ENCODE measurements around the gene GNAL.

The GNAL gene

GRCh38 chr18:11700876-11701275, 11.8 kb downstream of the GNAL start:
- Histone ChIP-seq H3K4me3 (ENCODE audit: insufficient read depth, low read length, poor library complexity, severe bottlenecking) (no peak overlapping the region), H4K20me1 (ENCODE audit: low read depth, low read length) (no peaks in the 10 kb centered on the region), H3K9me2 (replicated peaks; ENCODE audit: insufficient read depth, low read length) (no peaks in the 10 kb centered on the region), H3K27me3 (ENCODE audit: low read length) (no peaks in the 10 kb centered on the region), H3K79me2 (ENCODE audit: insufficient read depth, low read length) (no peaks in the 10 kb centered on the region), H3K9ac (ENCODE audit: low read length) (no peak overlapping the region), H3K27ac (ENCODE audit: low read depth, low read length) (no peak overlapping the region), H3K9me3 (ENCODE audit: insufficient read depth, low read length) (no peaks in the 10 kb centered on the region), H3F3A (ENCODE audit: insufficient read depth) (no peaks in the 10 kb centered on the region), H3K4me2 (ENCODE audit: low read depth, low read length, poor library complexity, severe bottlenecking) (no peak overlapping the region), H3K36me3 (ENCODE audit: low read length) (no peaks in the 10 kb centered on the region), H2AFZ (ENCODE audit: low read depth, low read length, severe bottlenecking) (no peak overlapping the region)
- no peak for TF ChIP-seq EZH2phosphoT487 (conservative IDR thresholded peaks at IDR 0.05; ENCODE audit: low read length)
- TF ChIP-seq, protein P1, sequence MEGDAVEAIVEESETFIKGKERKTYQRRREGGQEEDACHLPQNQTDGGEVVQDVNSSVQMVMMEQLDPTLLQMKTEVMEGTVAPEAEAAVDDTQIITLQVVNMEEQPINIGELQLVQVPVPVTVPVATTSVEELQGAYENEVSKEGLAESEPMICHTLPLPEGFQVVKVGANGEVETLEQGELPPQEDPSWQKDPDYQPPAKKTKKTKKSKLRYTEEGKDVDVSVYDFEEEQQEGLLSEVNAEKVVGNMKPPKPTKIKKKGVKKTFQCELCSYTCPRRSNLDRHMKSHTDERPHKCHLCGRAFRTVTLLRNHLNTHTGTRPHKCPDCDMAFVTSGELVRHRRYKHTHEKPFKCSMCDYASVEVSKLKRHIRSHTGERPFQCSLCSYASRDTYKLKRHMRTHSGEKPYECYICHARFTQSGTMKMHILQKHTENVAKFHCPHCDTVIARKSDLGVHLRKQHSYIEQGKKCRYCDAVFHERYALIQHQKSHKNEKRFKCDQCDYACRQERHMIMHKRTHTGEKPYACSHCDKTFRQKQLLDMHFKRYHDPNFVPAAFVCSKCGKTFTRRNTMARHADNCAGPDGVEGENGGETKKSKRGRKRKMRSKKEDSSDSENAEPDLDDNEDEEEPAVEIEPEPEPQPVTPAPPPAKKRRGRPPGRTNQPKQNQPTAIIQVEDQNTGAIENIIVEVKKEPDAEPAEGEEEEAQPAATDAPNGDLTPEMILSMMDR (IDR thresholded peaks at IDR 0.05; ENCODE audit: insufficient read depth, low read length, poor library complexity, severe bottlenecking), result no peak

DNA sequence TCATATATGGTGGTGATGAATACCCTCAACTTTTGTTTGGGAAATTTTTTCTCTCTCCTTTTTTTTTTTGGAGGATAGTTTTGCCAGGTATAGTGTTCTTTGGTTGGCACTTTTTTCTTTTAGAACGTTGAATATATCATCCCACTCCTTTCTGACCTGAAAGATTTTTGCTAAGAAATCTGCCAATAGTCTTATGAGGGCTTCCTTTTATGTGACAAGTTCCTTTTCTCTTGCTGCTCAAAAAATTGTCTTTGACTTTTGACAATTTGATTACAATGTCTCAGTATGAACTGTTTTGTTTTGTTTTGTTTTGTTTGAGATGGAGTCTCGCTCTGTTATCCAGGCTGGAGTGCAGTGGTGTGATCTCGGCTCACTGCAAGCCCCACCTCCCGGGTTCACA, 21.5 kb downstream of the GNAL start:
- Histone ChIP-seq H3K9me2 (replicated peaks; ENCODE audit: insufficient read depth, low read length) (no peaks in the 10 kb centered on the region), H3K9ac (ENCODE audit: low read length) (no peak overlapping the region)
- TF ChIP-seq EZH2phosphoT487 (conservative IDR thresholded peaks at IDR 0.05; ENCODE audit: low read length), result no peak
- TF ChIP-seq, protein P1 (IDR thresholded peaks at IDR 0.05; ENCODE audit: insufficient read depth, low read length, poor library complexity, severe bottlenecking), result no peak

GRCh38 chr18:11713756-11714155, 24.7 kb downstream of the GNAL start:
- H3K9ac ChIP-seq (ENCODE audit: low read length), result no peak overlapping the region
- TF ChIP-seq, protein P1 (IDR thresholded peaks at IDR 0.05; ENCODE audit: insufficient read depth, low read length, poor library complexity, severe bottlenecking), result no peak
- no peak for TF ChIP-seq EZH2phosphoT487 (conservative IDR thresholded peaks at IDR 0.05; ENCODE audit: low read length)
- H3K79me2 ChIP-seq (ENCODE audit: insufficient read depth, low read length), result no peaks in the 10 kb centered on the region

More for the DNA sequence above, 21.5 kb downstream of the GNAL start:
- H3K27me3 ChIP-seq (ENCODE audit: low read length), result no peaks in the 10 kb centered on the region
- H3K36me3 ChIP-seq (ENCODE audit: low read length), result no peaks in the 10 kb centered on the region
- H3F3A ChIP-seq (ENCODE audit: insufficient read depth), result no peaks in the 10 kb centered on the region
- H3K9me3 ChIP-seq (ENCODE audit: insufficient read depth, low read length), result no peaks in the 10 kb centered on the region
- H3K79me2 ChIP-seq (ENCODE audit: insufficient read depth, low read length), result no peaks in the 10 kb centered on the region
- no peak overlapping the region for H3K4me2 ChIP-seq (ENCODE audit: low read depth, low read length, poor library complexity, severe bottlenecking)
- no peak overlapping the region for H3K27ac ChIP-seq (ENCODE audit: low read depth, low read length)
- H2AFZ ChIP-seq (ENCODE audit: low read depth, low read length, severe bottlenecking), result no peak overlapping the region
- no peak overlapping the region for H3K4me3 ChIP-seq (ENCODE audit: insufficient read depth, low read length, poor library complexity, severe bottlenecking)
- H4K20me1 ChIP-seq (ENCODE audit: low read depth, low read length), result no peaks in the 10 kb centered on the region

More at GRCh38 chr18:11713756-11714155, 24.7 kb downstream of the GNAL start:
- no peaks in the 10 kb centered on the region for H3K36me3 ChIP-seq (ENCODE audit: low read length)
- no peaks in the 10 kb centered on the region for H4K20me1 ChIP-seq (ENCODE audit: low read depth, low read length)
- no peak overlapping the region for H2AFZ ChIP-seq (ENCODE audit: low read depth, low read length, severe bottlenecking)
- no peak overlapping the region for H3K4me3 ChIP-seq (ENCODE audit: insufficient read depth, low read length, poor library complexity, severe bottlenecking)
- no peaks in the 10 kb centered on the region for H3K9me2 ChIP-seq (replicated peaks; ENCODE audit: insufficient read depth, low read length)
- no peaks in the 10 kb centered on the region for H3K9me3 ChIP-seq (ENCODE audit: insufficient read depth, low read length)
- no peaks in the 10 kb centered on the region for H3K27me3 ChIP-seq (ENCODE audit: low read length)
- no peaks in the 10 kb centered on the region for H3F3A ChIP-seq (ENCODE audit: insufficient read depth)
- H3K4me2 ChIP-seq (ENCODE audit: low read depth, low read length, poor library complexity, severe bottlenecking), result no peak overlapping the region
- no peak overlapping the region for H3K27ac ChIP-seq (ENCODE audit: low read depth, low read length)
